ENCODE measurements around the gene NPY4R.
"Not testable (repeated sequence)": the region's sequence is repeated elsewhere in the genome, so short reads cannot be mapped to it uniquely, and the experiment has no call there.

DNA sequence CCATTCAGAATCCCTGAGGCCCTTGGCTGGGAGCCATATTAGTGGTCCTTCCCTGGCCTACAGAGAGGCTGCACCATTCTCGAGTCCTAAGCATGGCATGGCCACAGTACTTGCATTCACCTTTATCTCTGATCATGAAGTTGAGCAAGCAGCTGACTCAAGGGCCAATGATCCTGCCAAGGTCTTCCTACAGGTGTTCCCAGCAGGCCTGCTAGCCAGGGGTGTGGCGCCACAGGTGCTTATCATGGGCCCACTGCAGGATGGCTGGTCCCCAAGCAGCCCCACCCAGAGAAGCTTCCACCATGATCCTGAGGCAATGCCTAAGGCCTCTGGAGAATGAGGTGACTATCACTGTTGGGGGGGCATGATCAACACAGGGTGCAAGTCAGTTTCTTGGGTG lies 42.2 kb downstream of the NPY4R start:
- TF ChIP-seq, protein P1, sequence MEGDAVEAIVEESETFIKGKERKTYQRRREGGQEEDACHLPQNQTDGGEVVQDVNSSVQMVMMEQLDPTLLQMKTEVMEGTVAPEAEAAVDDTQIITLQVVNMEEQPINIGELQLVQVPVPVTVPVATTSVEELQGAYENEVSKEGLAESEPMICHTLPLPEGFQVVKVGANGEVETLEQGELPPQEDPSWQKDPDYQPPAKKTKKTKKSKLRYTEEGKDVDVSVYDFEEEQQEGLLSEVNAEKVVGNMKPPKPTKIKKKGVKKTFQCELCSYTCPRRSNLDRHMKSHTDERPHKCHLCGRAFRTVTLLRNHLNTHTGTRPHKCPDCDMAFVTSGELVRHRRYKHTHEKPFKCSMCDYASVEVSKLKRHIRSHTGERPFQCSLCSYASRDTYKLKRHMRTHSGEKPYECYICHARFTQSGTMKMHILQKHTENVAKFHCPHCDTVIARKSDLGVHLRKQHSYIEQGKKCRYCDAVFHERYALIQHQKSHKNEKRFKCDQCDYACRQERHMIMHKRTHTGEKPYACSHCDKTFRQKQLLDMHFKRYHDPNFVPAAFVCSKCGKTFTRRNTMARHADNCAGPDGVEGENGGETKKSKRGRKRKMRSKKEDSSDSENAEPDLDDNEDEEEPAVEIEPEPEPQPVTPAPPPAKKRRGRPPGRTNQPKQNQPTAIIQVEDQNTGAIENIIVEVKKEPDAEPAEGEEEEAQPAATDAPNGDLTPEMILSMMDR (IDR thresholded peaks at IDR 0.05; ENCODE audit: low read depth, low read length), result not testable (repeated sequence)
- not testable (repeated sequence) for TF ChIP-seq MYC (IDR thresholded peaks at IDR 0.05; ENCODE audit: low read depth, low read length)
- TF ChIP-seq, protein P2, sequence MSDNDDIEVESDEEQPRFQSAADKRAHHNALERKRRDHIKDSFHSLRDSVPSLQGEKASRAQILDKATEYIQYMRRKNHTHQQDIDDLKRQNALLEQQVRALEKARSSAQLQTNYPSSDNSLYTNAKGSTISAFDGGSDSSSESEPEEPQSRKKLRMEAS (IDR thresholded peaks at IDR 0.05; ENCODE audit: low read depth, low read length), result not testable (repeated sequence)

Data from NB4 (cell line).